ENCODE results near the gene CENPW.

CENPW gene

GRCh38 chr6:126339796-126340609, at the start of gene CENPW:
Gene CENPW, plus strand, starts transcription at chr6:126340115. Its CDS starts 159 bp downstream, at chr6:126340274.
- peak; percentile 96 for DNase-seq

DNA sequence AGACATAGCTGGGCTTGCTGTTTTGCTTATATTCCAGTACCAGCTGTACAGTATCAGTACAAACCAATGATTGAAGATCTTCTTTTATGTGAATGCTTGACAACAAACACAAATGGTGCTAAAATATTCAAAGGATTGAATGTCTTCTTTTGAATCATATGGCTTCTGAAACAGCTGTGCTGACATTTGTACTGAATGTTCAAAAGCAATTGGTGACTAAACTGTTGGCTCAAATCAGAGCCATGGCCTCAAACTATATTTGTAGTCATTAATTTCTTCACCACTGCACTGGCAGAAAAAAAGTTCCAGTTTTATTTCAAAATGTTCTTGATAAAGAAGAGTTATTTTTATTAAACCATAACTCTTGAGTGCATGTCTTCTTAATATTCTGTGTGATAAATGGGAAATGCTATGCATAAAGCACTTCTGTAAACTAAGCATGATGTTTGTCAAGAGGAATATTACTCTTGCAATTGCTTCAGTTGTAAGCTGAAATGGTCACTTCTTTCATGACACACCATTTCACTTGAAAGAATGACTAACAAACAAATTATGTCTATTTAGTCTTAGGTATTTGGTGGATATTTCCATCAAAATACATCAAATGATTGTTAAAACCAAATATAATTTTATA, 45.9 kb upstream of the CENPW start:
- no peak for DNase-seq

DNA sequence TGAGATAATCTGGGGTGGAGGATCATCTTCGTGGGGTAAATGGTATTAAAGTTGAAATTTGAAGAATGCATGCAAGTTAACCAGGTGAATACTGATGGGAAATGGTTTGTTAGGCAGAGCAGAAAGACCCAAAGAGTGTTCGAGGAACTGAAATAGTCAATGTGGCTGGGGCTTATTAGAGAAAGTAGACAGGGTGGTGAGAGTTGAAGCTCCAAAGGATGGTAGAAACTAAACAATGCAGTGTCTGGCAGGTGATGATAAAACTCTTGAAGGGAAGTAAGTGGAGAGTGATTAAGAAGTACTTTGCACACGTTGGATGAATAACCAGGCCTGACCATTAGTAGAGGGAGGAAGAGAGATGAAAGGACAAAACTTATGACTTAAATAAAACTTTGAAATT, 39.8 kb upstream of the CENPW start:
- no peak for DNase-seq

GRCh38 chr6:126300735-126301134, 39.2 kb upstream of the CENPW start:
- no peak for DNase-seq

DNA sequence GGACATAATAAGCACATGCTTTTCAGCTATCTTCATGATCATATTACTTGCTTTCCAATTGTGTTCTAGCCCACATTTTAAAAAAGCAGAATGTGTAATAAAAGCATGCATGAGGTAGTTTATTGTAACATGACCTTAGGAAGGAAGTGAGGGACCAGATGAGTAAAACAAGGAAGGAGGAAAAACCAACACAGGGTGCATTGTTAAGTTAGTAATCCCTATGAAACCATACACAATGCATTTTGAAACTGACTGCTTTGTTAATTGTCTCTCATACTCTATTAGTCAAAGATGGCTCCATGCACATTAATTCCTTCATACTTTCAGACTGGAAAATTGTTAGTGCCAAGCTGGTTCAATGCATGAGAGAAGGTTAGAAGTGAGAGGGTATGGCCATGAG, 37.7 kb upstream of the CENPW start:
- no peak for DNase-seq

DNA sequence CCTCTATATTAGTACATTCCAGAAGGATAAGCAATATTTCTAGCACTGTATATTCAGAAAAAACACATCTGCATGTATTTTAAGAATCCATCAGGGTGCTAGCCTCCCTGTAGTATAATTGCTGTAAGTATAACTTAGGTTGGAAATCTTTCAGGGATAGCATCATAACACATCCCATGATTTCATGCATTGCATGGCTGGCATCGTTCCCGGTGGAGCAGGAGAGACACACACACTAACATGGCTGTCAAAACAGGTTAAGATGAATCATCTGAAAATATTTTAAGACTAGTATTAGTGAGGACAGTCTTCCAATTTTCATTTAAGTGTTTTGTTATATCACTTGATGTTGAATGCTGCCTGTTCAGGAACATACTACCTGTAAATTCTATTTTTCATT, 32.1 kb upstream of the CENPW start:
- no peak for DNase-seq

GRCh38 chr6:126308362-126308761, 31.6 kb upstream of the CENPW start:
- DNase-seq, result no peak

GRCh38 chr6:126312013-126312665, 27.8 kb upstream of the CENPW start:
- DNase-seq, result peak; percentile 41

GRCh38 chr6:126313941-126314340, 26.0 kb upstream of the CENPW start:
- no peak for DNase-seq

- DNase-seq, result no peak
Observed at GRCh38 chr6:126318797-126319196, 21.1 kb upstream of the CENPW start.

GRCh38 chr6:126333729-126334128, 6.2 kb upstream of the CENPW start:
- DNase-seq, result no peak

DNA sequence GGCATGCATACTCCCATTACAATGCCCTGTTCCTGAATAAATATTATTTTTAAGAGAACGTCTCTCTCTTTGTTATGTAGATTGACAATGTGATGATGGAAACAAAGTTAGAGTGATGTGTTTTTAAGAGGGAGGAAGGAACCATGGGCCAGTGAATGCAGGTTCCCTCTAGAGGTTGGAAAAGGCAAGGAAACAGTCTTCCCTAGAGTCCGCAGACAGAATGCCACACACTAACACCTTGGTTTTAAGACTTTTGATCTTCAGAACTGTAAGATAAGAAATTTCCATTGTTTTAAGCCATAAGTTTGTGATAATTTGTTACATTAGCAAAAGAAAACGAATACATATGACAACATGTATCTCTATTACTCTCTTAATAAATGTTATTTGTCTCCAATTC, 4.7 kb upstream of the CENPW start:
- DNase-seq, result peak; percentile 3

GRCh38 chr6:126337323-126337722, 2.6 kb upstream of the CENPW start:
- peak; percentile 77 for DNase-seq

GRCh38 chr6:126341126-126341525, 1.2 kb downstream of the CENPW start:
- DNase-seq, result no peak

- DNase-seq, result no peak
Observed at GRCh38 chr6:126344181-126344580, 4.3 kb downstream of the CENPW start.

DNA sequence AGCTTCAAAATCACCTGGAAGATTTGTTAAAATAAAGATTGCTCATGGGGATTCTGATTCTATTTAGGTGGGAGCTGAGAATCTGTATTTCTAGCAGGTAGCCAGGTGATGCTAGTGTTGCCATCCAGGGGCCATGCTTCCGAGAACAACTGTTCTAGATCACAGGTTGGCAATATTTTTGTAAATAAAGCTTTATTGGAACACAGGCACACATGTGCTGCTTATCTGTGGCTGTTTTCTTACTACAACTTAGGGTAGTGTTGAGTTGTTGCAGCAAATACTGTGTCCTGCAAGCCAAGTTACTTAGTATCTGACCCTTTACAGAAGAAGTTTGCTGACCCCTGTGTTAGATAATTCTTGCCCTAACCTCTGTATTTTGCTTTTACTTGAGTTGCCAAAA, 12.0 kb downstream of the CENPW start:
- no peak for DNase-seq

DNA sequence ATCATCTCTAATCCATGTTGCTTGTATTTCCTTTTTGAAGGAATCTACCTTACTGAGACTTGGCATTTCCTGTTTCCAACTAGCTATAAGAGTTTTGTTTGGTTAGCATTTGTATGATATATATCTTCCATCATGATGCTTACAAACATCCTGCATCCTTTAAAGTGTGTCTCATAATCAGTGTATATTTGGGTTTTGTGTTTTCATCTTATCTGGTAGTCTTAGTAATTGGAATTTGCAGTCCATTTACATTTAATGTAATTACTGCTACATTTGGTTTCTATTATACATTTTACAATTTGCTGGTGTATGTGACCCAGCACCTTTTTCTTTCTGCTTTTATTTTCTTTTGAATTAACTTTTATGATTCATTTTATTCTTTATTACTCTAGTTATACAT, 12.6 kb downstream of the CENPW start:
- DNase-seq, result no peak

GRCh38 chr6:126356526-126356925, 16.6 kb downstream of the CENPW start:
- no peak for DNase-seq

DNA sequence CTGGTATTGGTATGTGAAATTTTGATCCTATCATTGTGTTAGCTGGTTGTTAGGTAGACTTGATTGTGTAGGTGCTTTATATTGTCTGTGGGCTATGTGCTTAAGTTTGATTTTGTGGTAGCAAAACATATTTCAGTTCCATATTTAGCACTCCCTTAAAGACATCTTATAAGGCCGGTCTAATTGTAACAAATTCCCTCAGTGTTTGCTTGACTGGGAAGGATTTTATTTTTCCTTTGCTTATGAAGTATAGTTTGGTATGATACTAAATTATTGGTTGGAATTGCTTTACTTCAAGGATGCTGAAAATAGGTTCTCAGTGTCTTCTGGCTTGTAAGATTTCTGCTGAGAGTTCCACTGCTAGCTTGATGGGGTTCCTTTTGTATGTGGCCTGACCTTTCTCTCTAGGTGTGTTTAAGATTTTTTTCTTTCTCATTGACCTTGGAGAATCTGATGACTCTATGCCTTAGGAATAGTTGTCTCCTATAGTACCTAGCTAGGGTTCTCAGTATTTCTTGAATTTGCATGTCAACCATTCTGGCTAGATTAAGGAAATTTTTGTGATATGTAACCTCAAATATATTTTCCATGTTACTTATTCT, 20.1 kb downstream of the CENPW start:
- no peak for DNase-seq

DNA sequence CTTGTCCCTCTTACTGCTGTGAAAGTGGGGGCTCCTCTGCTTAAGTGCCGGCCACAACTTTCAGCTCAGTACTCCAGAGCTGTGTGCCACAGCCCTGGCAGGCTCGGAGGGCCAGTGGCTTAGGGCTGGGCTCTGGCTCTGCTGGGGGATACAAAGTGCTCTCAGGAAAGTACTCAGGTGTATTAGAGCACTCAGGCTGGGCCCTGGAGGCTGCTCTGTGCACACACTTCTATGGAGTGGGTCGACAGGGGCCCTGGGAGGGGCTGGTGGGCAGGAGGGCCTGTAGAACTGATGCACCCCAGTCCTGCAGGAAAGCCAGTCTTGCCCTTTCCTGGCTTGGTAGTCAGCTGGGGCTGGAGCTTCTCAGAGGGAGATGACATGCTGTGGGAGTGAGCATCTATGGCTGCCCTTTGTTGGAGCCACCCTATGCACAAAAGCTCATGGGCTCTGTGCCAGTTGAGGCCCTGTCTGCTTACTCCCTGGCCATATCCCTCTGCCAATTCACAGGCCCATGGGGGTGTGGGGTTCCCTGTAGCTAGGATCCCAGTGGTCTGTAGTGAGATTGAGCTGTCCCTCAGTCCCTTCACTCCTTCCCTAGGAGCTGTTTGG, 22.0 kb downstream of the CENPW start:
- peak; percentile 15 for DNase-seq

DNA sequence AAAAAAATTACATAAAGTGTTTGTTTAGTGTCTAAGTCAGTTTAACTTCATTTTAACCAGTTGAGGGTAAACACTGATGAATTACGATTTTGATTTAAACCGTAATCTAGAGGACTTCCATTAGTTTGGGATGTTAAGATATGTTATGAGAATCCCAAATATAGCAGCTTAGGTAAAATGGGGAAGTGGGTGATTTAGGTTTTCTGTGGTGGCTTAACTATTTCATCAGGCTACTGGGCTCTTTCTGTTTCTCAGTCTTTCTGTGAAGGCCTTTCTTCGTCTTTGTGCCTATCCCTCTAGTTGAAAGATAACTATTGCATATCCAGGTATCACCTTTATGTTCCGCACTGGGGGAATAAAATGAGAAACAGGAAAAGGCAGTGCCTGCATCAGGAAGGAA, 27.9 kb downstream of the CENPW start:
- DNase-seq, result peak; percentile 40

- no peak for DNase-seq
Observed at GRCh38 chr6:126372626-126373025, 32.7 kb downstream of the CENPW start.

GRCh38 chr6:126373344-126373743, 33.4 kb downstream of the CENPW start:
- no peak for DNase-seq
